Cardiac muscle cell (in vitro differentiated cells and primary cell): ENCODE results near the gene EGLN2. TPM values are rescaled to one million over a fixed set of nuclear protein-coding genes. Genes with fewer than 3 reads are reported as not detected.
"Not testable (repeated sequence)": the region's sequence is repeated elsewhere in the genome, so short reads cannot be mapped to it uniquely, and the experiment has no call there.

ENCODE experiments used
- DNase-seq, 2 donors: peaks; one replicate each; pipeline versions ENCODE4 v3.0.0 to v3.0.0-alpha.2; 2010 to 2017; ENCODE audit warnings: low read depth in 1 of 2, low spot score in 1 of 2
- H3K27ac ChIP-seq: fragments of 200-600 bp; sonication (generic); 2 replicates; pipeline ENCODE4 v1.5.1; 2016
- H3K27me3 ChIP-seq: fragments of 200-600 bp; sonication (generic); 2 replicates; pipeline ENCODE4 v1.6.0; 2016; ENCODE audit warnings: control low read depth
- H3K36me3 ChIP-seq: fragments of 200-600 bp; sonication (generic); 2 replicates; pipeline ENCODE4 v1.5.1; 2016; ENCODE audit warnings: control low read depth
- H3K4me1 ChIP-seq: fragments of 200-600 bp; sonication (generic); 2 replicates; pipeline ENCODE4 v1.8.1; 2017; ENCODE audit warnings: low read depth, mild to moderate bottlenecking, mixed run types
- H3K4me3 ChIP-seq: fragments of 200-600 bp; sonication (generic); 2 replicates; pipeline ENCODE4 v1.5.1; 2016; ENCODE audit warnings: mild to moderate bottlenecking
- H3K9me3 ChIP-seq: fragments of 200-600 bp; sonication (generic); 2 replicates; pipeline ENCODE4 v1.5.1; 2017; ENCODE audit warnings: low read depth, mild to moderate bottlenecking, control low read depth
- CTCF ChIP-seq: IDR thresholded peaks from 2 replicates; pipeline ENCODE4 v1.5.1; 2012; ENCODE audit warnings: low read depth, mild to moderate bottlenecking, low read length
- polyA plus RNA-seq: library from polyadenylated mRNA; unstranded; fragments of >200 nt; fragmentation: Nextera tagmentation; extraction: Ambion mirVana; gene quantifications from 2 replicates; pipeline ENCODE4 v1.2.1, GENCODE V29; 2016
- total RNA-seq: library from RNA; depleted of rRNA; stranded (reverse); fragments of >200 nt; gene quantifications from 2 replicates; pipeline ENCODE4 v1.2.3, GENCODE V29; 2016

EGLN2 gene
- total and polyA plus RNA-seq, 2 experiments from 2014 or later = 99.5 to 122 TPM

- H3K36me3 ChIP-seq = no peaks in the 10 kb centered on the region
- H3K4me1 ChIP-seq = no peaks in the 10 kb centered on the region
- H3K4me3 ChIP-seq = no peak overlapping the region
- H3K9me3 ChIP-seq = no peaks in the 10 kb centered on the region
- no peak for DNase-seq
- H3K27me3 ChIP-seq = no peaks in the 10 kb centered on the region
- TF ChIP-seq CTCF = no peak
- H3K27ac ChIP-seq = no peak overlapping the region
Measured at GRCh38 chr19:40836754-40837429, 37.9 kb downstream of the EGLN2 start.

- not testable (repeated sequence) for H3K36me3 ChIP-seq, H3K9me3 ChIP-seq, DNase-seq, H3K27me3 ChIP-seq, H3K4me1 ChIP-seq, H3K27ac ChIP-seq, H3K4me3 ChIP-seq
Measured at GRCh38 chr19:40838477-40838876, 39.5 kb downstream of the EGLN2 start.

GRCh38 chr19:40842012-40842411 lies 43.0 kb downstream of the EGLN2 start:
- not testable (repeated sequence) for DNase-seq

GRCh38 chr19:40842997-40843652 lies 44.1 kb downstream of the EGLN2 start:
- H3K27me3 ChIP-seq, H3K36me3 ChIP-seq, H3K4me1 ChIP-seq, H3K4me3 ChIP-seq, DNase-seq, H3K27ac ChIP-seq, H3K9me3 ChIP-seq: not testable (repeated sequence)

More at GRCh38 chr19:40842012-40842411, 43.0 kb downstream of the EGLN2 start:
- not testable (repeated sequence) for H3K27me3 ChIP-seq, H3K4me3 ChIP-seq, H3K9me3 ChIP-seq, H3K4me1 ChIP-seq, H3K27ac ChIP-seq, H3K36me3 ChIP-seq

- H3K4me3 ChIP-seq, H3K27ac ChIP-seq, H3K9me3 ChIP-seq, H3K27me3 ChIP-seq, H3K36me3 ChIP-seq, DNase-seq, H3K4me1 ChIP-seq: not testable (repeated sequence)
Measured at GRCh38 chr19:40843653-40844052, 44.7 kb downstream of the EGLN2 start.

- not testable (repeated sequence) for H3K27ac ChIP-seq, H3K4me3 ChIP-seq, DNase-seq, H3K4me1 ChIP-seq, H3K9me3 ChIP-seq, H3K36me3 ChIP-seq, H3K27me3 ChIP-seq
Measured at GRCh38 chr19:40846722-40847121, 47.7 kb downstream of the EGLN2 start.

GRCh38 chr19:40850277-40850676 lies 51.3 kb downstream of the EGLN2 start, which contains the start of gene CYP2A6:
Gene CYP2A6 (minus strand): TSS chr19:40850447. CDS start chr19:40850426, 21 bp downstream.
- H3K27me3 ChIP-seq, H3K4me3 ChIP-seq, H3K4me1 ChIP-seq, H3K27ac ChIP-seq, DNase-seq, H3K36me3 ChIP-seq, H3K9me3 ChIP-seq: not testable (repeated sequence)

GRCh38 chr19:40852467-40853152 lies 53.6 kb downstream of the EGLN2 start:
- not testable (repeated sequence) for H3K27ac ChIP-seq, DNase-seq, H3K36me3 ChIP-seq, H3K27me3 ChIP-seq, H3K4me3 ChIP-seq, H3K9me3 ChIP-seq, H3K4me1 ChIP-seq

Other genes starting within 250 kb of the EGLN2 start
- 53.3 and 63.6 TPM in 2 replicates for gene SHKBP1, start 222.3 kb upstream of the EGLN2 start, total RNA-seq
- 70.1 and 83.4 TPM in 2 replicates for gene SHKBP1, start 222.3 kb upstream of the EGLN2 start, polyA plus RNA-seq
- gene LTBP4, start 197.8 kb upstream of the EGLN2 start, total RNA-seq = 85.3 and 203 TPM in 2 replicates
- gene LTBP4, start 197.8 kb upstream of the EGLN2 start, polyA plus RNA-seq = 158 and 255 TPM in 2 replicates
- 17.1 and 21.7 TPM in 2 replicates for gene NUMBL, start 108.5 kb upstream of the EGLN2 start, total RNA-seq
- 12.6 and 13.8 TPM in 2 replicates for gene NUMBL, start 108.5 kb upstream of the EGLN2 start, polyA plus RNA-seq
- 82.5 and 90.1 TPM in 2 replicates for gene COQ8B, start 82.3 kb upstream of the EGLN2 start, total RNA-seq
- gene COQ8B, start 82.3 kb upstream of the EGLN2 start, polyA plus RNA-seq = 62.6 and 90.6 TPM in 2 replicates
- gene ITPKC, start 82.1 kb upstream of the EGLN2 start, total RNA-seq = 19.1 and 19.4 TPM in 2 replicates
- 12.5 and 15.4 TPM in 2 replicates for gene ITPKC, start 82.1 kb upstream of the EGLN2 start, polyA plus RNA-seq
- gene ACTMAP, start 48.7 kb upstream of the EGLN2 start, total RNA-seq = 7.6 and 9.6 TPM in 2 replicates
- gene ACTMAP, start 48.7 kb upstream of the EGLN2 start, polyA plus RNA-seq = 30.4 and 40.0 TPM in 2 replicates
- gene SNRPA, start 48.0 kb upstream of the EGLN2 start, total RNA-seq = 158 and 230 TPM in 2 replicates
- 145 and 155 TPM in 2 replicates for gene SNRPA, start 48.0 kb upstream of the EGLN2 start, polyA plus RNA-seq
- not detected in 2 replicates for gene MIA, start 23.7 kb upstream of the EGLN2 start, total RNA-seq
- not detected in 2 replicates for gene MIA, start 23.7 kb upstream of the EGLN2 start, polyA plus RNA-seq
- gene RAB4B, start 20.9 kb upstream of the EGLN2 start, total RNA-seq = 15.8 and 21.8 TPM in 2 replicates
- gene RAB4B, start 20.9 kb upstream of the EGLN2 start, polyA plus RNA-seq = 21.3 and 38.9 TPM in 2 replicates
- gene CYP2A6, start 51.3 kb downstream of the EGLN2 start, total RNA-seq = 0.42 TPM in 1 of 2 replicates, not detected in the other
- 0.25 TPM in 1 of 2 replicates, not detected in the other for gene CYP2A6, start 51.3 kb downstream of the EGLN2 start, polyA plus RNA-seq
- not detected in 2 replicates for gene CYP2A7, start 83.0 kb downstream of the EGLN2 start, total RNA-seq
- not detected in 2 replicates for gene CYP2A7, start 83.0 kb downstream of the EGLN2 start, polyA plus RNA-seq
- gene CYP2B6, start 192.1 kb downstream of the EGLN2 start, total RNA-seq = not detected in 2 replicates
- not detected in 2 replicates for gene CYP2B6, start 192.1 kb downstream of the EGLN2 start, polyA plus RNA-seq